GM23248 (cell line): ENCODE results near the gene STAT4. TPM values are rescaled to one million over a fixed set of nuclear protein-coding genes. Genes with fewer than 3 reads are reported as not detected.

Experiments used
- DNase-seq: peaks from one replicate; pipeline ENCODE4 v3.0.0-alpha.2; 2015
- H2AFZ ChIP-seq: fragments of 200-600 bp; sonication (generic); 2 replicates; pipeline ENCODE4 v1.6.1; 2016; ENCODE audit warnings: antibody characterized with exemption
- H3F3A ChIP-seq: fragments of 200-600 bp; sonication (generic); 2 replicates; pipeline ENCODE4 v1.6.1; 2016; ENCODE audit warnings: mild to moderate bottlenecking, antibody characterized with exemption, mixed run types; ENCODE audit not compliant: insufficient read depth
- H3K27ac ChIP-seq: fragments of 200-600 bp; sonication (generic); 2 replicates; pipeline ENCODE4 v1.5.1; 2016; ENCODE audit warnings: mild to moderate bottlenecking
- H3K27me3 ChIP-seq: fragments of 200-600 bp; sonication (generic); replicated peaks from 2 replicates; pipeline ENCODE4 v1.6.1; 2016; ENCODE audit warnings: mild to moderate bottlenecking; ENCODE audit not compliant: insufficient read depth
- H3K36me3 ChIP-seq: fragments of 200-600 bp; sonication (generic); 2 replicates; pipeline ENCODE4 v1.6.1; 2016; ENCODE audit warnings: low read depth, mild to moderate bottlenecking
- H3K4me1 ChIP-seq: fragments of 200-600 bp; sonication (generic); 2 replicates; pipeline ENCODE4 v1.6.1; 2016; ENCODE audit warnings: mild to moderate bottlenecking; ENCODE audit not compliant: insufficient read depth
- H3K4me2 ChIP-seq: fragments of 200-600 bp; sonication (generic); one replicate; pipeline ENCODE4 v1.6.1; 2016; ENCODE audit warnings: mild to moderate bottlenecking; ENCODE audit not compliant: unreplicated experiment
- H3K4me3 ChIP-seq: fragments of 200-600 bp; sonication (generic); 2 replicates; pipeline ENCODE4 v1.5.1; 2016; ENCODE audit warnings: mild to moderate bottlenecking
- H3K79me2 ChIP-seq: fragments of 200-600 bp; sonication (generic); 2 replicates; pipeline ENCODE4 v1.6.1; 2016; ENCODE audit warnings: mild to moderate bottlenecking; ENCODE audit not compliant: insufficient read depth
- H3K9ac ChIP-seq: fragments of 200-600 bp; sonication (generic); 2 replicates; pipeline ENCODE4 v1.6.1; 2016; ENCODE audit warnings: mild to moderate bottlenecking
- H3K9me2 ChIP-seq: fragments of 200-600 bp; sonication (generic); 2 replicates; pipeline ENCODE4 v1.6.1; 2016; ENCODE audit warnings: mixed run types, mild to moderate bottlenecking, moderate library complexity; ENCODE audit not compliant: insufficient read depth
- H3K9me3 ChIP-seq: fragments of 200-600 bp; sonication (generic); one replicate; pipeline ENCODE4 v1.6.1; 2017; ENCODE audit warnings: low read depth
- H4K20me1 ChIP-seq: fragments of 200-600 bp; sonication (generic); 2 replicates; pipeline ENCODE4 v1.6.0; 2016; ENCODE audit not compliant: insufficient read depth
- EZH2 ChIP-seq: fragments of 200-600 bp; sonication (generic); IDR thresholded peaks from 2 replicates; pipeline ENCODE4 v1.6.1; 2018; ENCODE audit warnings: antibody characterized with exemption, mild to moderate bottlenecking; ENCODE audit not compliant: insufficient read depth, poor library complexity, severe bottlenecking
- EZH2phosphoT487 ChIP-seq: fragments of 200-600 bp; sonication (generic); IDR thresholded peaks from 2 replicates; pipeline ENCODE4 v1.6.1; 2018; ENCODE audit warnings: antibody characterized with exemption, moderate library complexity, mild to moderate bottlenecking, low read depth; ENCODE audit not compliant: insufficient read depth
- WGBS, 2 experiments: methylation state at CpG; one replicate each; pipeline ENCODE4 v1.1.6; 2015 to 2017; ENCODE audit warnings: low lambda C conversion rate in 2 of 2, low coverage in 1 of 2; ENCODE audit errors: missing lambda C conversion rate in 2 of 2; 5-methylcytosine and 5-hydroxymethylcytosine counted together
- in situ Hi-C: fragments of 300-500 bp; cut with MboI; formaldehyde crosslinking; loops from 2 replicates; pipeline ENCODE4 v1.15.0; 2020
- polyA plus RNA-seq: library from polyadenylated mRNA; unstranded; fragments of >200 nt; fragmentation: Nextera tagmentation; extraction: Ambion mirVana; gene quantifications from 2 replicates; pipeline ENCODE4 v1.2.1, GENCODE V29; 2016
- total RNA-seq: library from RNA; depleted of rRNA; stranded (reverse); fragments of >200 nt; shearing (Covaris generic); gene quantifications from 2 replicates; pipeline ENCODE4 v1.2.3, GENCODE V29; 2014

Gene STAT4
- total and polyA plus RNA-seq, 2 experiments from 2014 or later, result 1.9 to 3.2 TPM

DNA sequence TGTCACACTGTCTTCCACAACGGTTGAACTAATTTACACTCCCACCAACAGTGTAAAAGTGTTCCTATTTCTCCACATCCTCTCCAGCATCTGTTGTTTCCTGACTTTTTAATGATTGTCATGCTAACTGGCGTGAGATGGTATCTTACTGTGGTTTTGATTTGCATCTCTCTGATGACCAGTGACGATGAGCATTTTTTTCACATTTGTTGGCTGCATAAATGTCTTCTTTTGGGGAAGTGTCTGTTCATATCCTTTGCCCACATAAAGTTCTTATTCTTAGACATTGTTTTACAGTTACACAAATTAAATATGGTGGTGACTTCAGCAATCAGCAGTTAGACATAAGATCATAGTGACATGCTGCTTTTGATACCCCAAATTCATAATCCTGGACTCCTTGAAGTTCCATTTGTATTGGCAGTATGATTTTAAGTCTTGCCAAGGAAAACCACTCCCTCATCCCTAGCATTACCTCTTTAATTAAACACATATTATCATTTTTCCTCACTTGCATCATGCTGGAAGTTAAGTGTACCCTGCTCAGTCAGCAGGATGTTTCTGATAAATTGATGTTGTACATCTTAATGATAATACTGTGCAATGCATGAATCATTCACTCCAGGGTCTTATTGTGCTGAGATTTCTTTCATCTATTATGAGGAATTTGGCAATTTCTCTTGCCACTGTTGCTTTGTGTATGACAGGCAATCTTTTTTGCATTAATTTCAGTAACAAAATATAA lies 69.2 kb downstream of the STAT4 start:
- H4K20me1 ChIP-seq, result no peaks in the 10 kb centered on the region
- H3K79me2 ChIP-seq, result no peaks in the 10 kb centered on the region
- no peaks in the 10 kb centered on the region for H3K36me3 ChIP-seq
- H3K4me2 ChIP-seq, result no peak overlapping the region
- no peak overlapping the region for H3K9ac ChIP-seq
- H3K9me2 ChIP-seq, result 0 out of 2 replicates have a peak, but pooled peaks cover 3% of the 10 kb centered on the region
- 0 out of 2 replicates have a peak, but pooled peaks cover 7% of the 10 kb centered on the region for H3K4me1 ChIP-seq
- no peak for DNase-seq
- H3K27ac ChIP-seq, result no peak overlapping the region
- H3K4me3 ChIP-seq, result no peak overlapping the region
- H3F3A ChIP-seq, result no peaks in the 10 kb centered on the region; the same call in 1 of the 2 replicates
- no peaks in the 10 kb centered on the region for H3K9me3 ChIP-seq
- no peaks in the 10 kb centered on the region for H3K27me3 ChIP-seq
- WGBS, 2 experiments, result 43 to 47% methylated on average over 3 of the region's 3 CpGs
- in situ Hi-C loops, result no loop called here
- TF ChIP-seq EZH2phosphoT487, result no peak
- TF ChIP-seq EZH2, result no peak
- H2AFZ ChIP-seq, result no peak overlapping the region

DNA sequence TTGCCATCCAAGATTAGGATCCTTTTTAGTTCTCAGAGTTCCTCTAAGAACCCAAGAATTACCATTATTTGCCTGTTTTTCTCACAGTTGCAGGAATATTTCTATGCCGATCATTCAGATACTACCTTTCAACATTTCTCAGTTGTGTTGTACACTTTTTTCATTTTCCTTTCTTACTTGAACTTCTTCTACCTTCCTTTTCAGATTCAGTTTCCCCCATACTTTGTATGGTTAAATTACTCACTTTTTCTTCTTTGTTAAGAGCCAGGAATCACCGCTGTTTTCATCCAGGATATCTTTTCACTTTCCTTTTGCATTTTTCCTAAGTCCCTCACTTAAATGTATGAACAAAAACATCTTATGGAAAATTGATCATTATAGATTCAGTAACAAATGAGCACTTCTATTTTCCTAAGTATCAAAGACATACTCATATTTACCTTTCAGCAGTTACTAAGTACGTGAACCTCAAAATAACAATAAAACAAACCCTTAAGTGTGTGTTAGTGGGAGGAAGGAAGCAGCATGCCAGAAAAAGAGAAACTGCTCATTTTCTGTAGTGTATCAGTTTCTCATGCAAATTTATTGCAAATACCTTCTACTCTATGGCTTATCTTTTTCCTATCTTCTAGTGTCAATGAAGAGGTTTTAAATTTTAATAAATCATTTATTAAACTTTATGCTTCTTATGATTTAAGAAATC lies 72.5 kb downstream of the STAT4 start:
- H3K27ac ChIP-seq, result no peak overlapping the region
- H3K9me2 ChIP-seq, result 0 out of 2 replicates have a peak, but pooled peaks cover 3% of the 10 kb centered on the region
- H3K4me1 ChIP-seq, result 0 out of 2 replicates have a peak, but pooled peaks cover 7% of the 10 kb centered on the region
- H3K9ac ChIP-seq, result peak overlapping the region; percentile 58
- H3F3A ChIP-seq, result no peaks in the 10 kb centered on the region; the same call in 1 of the 2 replicates
- no peaks in the 10 kb centered on the region for H3K36me3 ChIP-seq
- in situ Hi-C loops, result no loop called here
- no peaks in the 10 kb centered on the region for H3K79me2 ChIP-seq
- H3K4me2 ChIP-seq, result peak overlapping the region; percentile 73
- TF ChIP-seq EZH2phosphoT487 (no peak), EZH2 (no peak)
- DNase-seq, result no peak
- WGBS, 2 experiments, result 37 to 41% methylated on average over 3 of the region's 3 CpGs
- peak overlapping the region; percentile 67 for H3K4me3 ChIP-seq
- H2AFZ ChIP-seq, result peak overlapping the region; percentile 94
- no peaks in the 10 kb centered on the region for H4K20me1 ChIP-seq
- H3K9me3 ChIP-seq, result no peaks in the 10 kb centered on the region
- H3K27me3 ChIP-seq, result no peaks in the 10 kb centered on the region

DNA sequence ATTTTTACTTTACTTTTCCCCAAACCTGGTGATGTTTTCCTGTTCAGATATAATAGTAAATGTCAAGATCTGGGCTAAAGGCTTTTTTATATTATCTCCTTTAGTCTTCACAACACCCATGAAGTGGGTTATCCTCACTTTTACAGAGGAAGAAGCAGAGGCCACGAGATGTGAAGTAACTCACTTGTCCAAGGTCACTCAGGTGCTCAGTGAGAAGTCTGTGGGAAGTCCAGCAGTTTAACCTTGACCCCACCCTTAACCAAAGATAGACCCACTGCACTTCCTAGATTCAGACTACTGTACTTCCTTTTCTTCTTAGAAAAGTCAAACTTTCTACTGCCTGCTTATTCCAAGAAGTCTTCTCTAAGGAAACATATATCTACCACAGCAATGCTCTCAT lies 80.5 kb downstream of the STAT4 start:
- DNase-seq, result no peak
- Histone ChIP-seq H3K27ac (no peak overlapping the region), H4K20me1 (no peaks in the 10 kb centered on the region), H3K9ac (no peak overlapping the region), H3K4me3 (no peak overlapping the region), H2AFZ (no peak overlapping the region), H3K79me2 (no peaks in the 10 kb centered on the region), H3K4me1 (peaks cover 10% of the 10 kb centered on the region), H3K27me3 (no peaks in the 10 kb centered on the region), H3K9me3 (no peaks in the 10 kb centered on the region), H3F3A (0 out of 2 replicates have a peak, but pooled peaks cover 4% of the 10 kb centered on the region), H3K9me2 (no peaks in the 10 kb centered on the region), H3K36me3 (no peaks in the 10 kb centered on the region), H3K4me2 (no peak overlapping the region)
- WGBS, 2 experiments, result 29 to 48% methylated on average over 1 of the region's 1 CpG
- in situ Hi-C loops, result loop anchor here (5.0 kb wide), 1 partner anchor 67 kb away; no protein-coding TSS in a partner anchor
- no peak for TF ChIP-seq EZH2
- TF ChIP-seq EZH2phosphoT487, result no peak

DNA sequence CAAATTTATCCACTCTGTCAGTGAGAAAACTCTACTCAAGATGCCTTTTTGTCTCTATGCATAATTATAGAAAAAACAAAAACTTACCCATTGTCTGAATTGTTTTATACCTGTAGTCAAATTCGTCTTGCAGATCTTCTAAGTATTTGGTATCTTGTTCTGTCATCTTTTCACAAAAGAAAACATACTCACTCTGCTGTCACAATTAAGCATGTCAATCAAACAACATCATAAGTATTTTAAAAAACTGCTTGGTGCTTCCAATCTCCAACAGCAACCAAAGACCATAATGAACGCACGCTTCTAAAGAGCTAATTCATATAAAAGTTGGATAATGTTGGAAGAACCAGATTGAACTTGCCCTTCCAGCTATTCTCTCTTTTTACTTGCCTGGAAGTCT lies 81.2 kb downstream of the STAT4 start:
- Histone ChIP-seq H3K27ac (no peak overlapping the region), H3K4me2 (no peak overlapping the region), H3K79me2 (no peaks in the 10 kb centered on the region), H3K4me1 (peaks cover 10% of the 10 kb centered on the region), H3F3A (0 out of 2 replicates have a peak, but pooled peaks cover 4% of the 10 kb centered on the region), H3K9ac (no peak overlapping the region), H2AFZ (no peak overlapping the region), H3K9me3 (no peaks in the 10 kb centered on the region), H3K4me3 (no peak overlapping the region), H3K36me3 (no peaks in the 10 kb centered on the region), H4K20me1 (no peaks in the 10 kb centered on the region), H3K9me2 (no peaks in the 10 kb centered on the region), H3K27me3 (no peaks in the 10 kb centered on the region)
- in situ Hi-C loops, result loop anchor here (5.0 to 10.0 kb wide), 2 partner anchors 68 to 435 kb away; no protein-coding TSS in a partner anchor
- TF ChIP-seq EZH2phosphoT487 (no peak), EZH2 (no peak)
- WGBS, 2 experiments, result 93 to 95% methylated on average over 3 of the region's 3 CpGs
- no peak for DNase-seq
